ENCODE data around the gene ANKK1. TPM values are rescaled to one million over a fixed set of nuclear protein-coding genes. Genes with fewer than 3 reads are reported as not detected.
A peak's percentile ranks its signal among the peaks of the same experiment; 100 is the strongest.

ANKK1 gene
- polyA plus RNA-seq, 3 donors = 0.07 to 0.09 TPM; not detected in 1

DNA sequence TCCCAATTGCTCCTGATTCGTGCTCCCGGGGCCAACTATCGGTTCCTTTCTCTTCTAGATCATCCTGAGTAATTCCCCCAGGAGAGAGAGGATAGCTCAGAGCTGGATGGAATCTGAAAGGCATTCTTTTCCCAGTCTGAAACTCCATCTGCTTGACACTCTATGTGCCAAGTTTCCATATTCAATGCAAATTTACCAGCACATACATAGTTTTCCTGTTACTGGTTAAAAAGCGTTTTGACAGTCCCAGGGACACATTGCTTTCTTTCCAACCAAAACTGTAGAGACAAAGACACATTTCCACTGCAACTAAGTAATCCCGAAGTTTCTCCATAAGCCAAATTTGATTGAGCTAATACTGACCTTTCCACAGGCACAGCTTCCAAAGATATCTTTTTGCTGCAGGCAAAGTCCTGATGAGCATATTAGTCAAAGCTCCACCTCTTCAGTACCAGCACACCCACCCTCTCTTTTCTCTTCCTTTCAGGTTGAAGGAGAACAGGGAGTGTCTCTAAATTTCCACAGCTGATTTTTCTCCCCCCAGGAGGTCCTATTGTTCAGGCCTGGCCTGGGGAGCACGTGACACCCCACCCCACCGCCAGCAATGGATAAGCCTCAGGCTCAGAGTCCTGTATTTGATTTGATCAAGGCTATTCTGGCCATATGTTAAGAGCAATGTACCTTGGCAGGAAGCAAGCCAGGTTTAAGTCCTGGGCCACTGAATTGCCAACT is 9.7 kb upstream of the ANKK1 start:
- Mint-ChIP-seq H3K4me3 (no peak overlapping the region), H3K27me3 (ENCODE audit: low read depth in 3 of 3) (peaks cover 0 to 2% (median 0%) of the 10 kb centered on the region in 3 donors), H3K4me1 (peaks cover 2% of the 10 kb centered on the region), H3K36me3 (no peaks in the 10 kb centered on the region), H3K9me3 (peaks cover 0 to 2% (median 0%) of the 10 kb centered on the region in 7 donors), H3K27ac (peak overlapping the region in 2 of 7 donors; percentile 17 to 42)
- Histone ChIP-seq H3K27ac (ENCODE audit: low read depth in 1 of 2, low read length in 2 of 2) (no peak overlapping the region), H3K4me3 (replicated peaks in 1 of 3; ENCODE audit: low read depth in 2 of 3, low read length in 3 of 3) (no peak overlapping the region), H3K27me3 (ENCODE audit: control insufficient read depth in 2 of 2, insufficient read depth in 2 of 2, low read length in 2 of 2) (no peaks in the 10 kb centered on the region), H3K9ac (ENCODE audit: insufficient read depth, low read length, poor library complexity, severe bottlenecking) (no peak overlapping the region), H3K9me3 (replicated peaks in 1 of 2; ENCODE audit: control insufficient read depth in 1 of 2, insufficient read depth in 1 of 2, low read length in 2 of 2) (no peaks in the 10 kb centered on the region), H2AFZ (ENCODE audit: insufficient read depth, low read depth, low read length, poor library complexity, severe bottlenecking) (no peak overlapping the region), H3K4me1 (ENCODE audit: control insufficient read depth in 1 of 2, insufficient read depth in 2 of 2, low read length in 2 of 2) (no peaks in the 10 kb centered on the region), H4K20me1 (ENCODE audit: insufficient read depth, low read length) (no peaks in the 10 kb centered on the region), H3K4me2 (replicated peaks; ENCODE audit: extremely low read depth, low read length, poor library complexity, severe bottlenecking) (no peak overlapping the region), H3K79me2 (ENCODE audit: insufficient read depth, low read length) (no peaks in the 10 kb centered on the region), H3K36me3 (replicated peaks in 1 of 2; ENCODE audit: control insufficient read depth in 1 of 2, insufficient read depth in 2 of 2, low read length in 2 of 2) (no peaks in the 10 kb centered on the region)
- TF ChIP-seq, protein P1, sequence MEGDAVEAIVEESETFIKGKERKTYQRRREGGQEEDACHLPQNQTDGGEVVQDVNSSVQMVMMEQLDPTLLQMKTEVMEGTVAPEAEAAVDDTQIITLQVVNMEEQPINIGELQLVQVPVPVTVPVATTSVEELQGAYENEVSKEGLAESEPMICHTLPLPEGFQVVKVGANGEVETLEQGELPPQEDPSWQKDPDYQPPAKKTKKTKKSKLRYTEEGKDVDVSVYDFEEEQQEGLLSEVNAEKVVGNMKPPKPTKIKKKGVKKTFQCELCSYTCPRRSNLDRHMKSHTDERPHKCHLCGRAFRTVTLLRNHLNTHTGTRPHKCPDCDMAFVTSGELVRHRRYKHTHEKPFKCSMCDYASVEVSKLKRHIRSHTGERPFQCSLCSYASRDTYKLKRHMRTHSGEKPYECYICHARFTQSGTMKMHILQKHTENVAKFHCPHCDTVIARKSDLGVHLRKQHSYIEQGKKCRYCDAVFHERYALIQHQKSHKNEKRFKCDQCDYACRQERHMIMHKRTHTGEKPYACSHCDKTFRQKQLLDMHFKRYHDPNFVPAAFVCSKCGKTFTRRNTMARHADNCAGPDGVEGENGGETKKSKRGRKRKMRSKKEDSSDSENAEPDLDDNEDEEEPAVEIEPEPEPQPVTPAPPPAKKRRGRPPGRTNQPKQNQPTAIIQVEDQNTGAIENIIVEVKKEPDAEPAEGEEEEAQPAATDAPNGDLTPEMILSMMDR (IDR thresholded peaks at IDR 0.05) = no peak
- intact Hi-C loops (cut with micrococcal nuclease) = no loop called here
- WGBS (ENCODE audit: insufficient coverage) = 94% methylated on average over 6 of the region's 7 CpGs
- DNase-seq = no peak

DNA sequence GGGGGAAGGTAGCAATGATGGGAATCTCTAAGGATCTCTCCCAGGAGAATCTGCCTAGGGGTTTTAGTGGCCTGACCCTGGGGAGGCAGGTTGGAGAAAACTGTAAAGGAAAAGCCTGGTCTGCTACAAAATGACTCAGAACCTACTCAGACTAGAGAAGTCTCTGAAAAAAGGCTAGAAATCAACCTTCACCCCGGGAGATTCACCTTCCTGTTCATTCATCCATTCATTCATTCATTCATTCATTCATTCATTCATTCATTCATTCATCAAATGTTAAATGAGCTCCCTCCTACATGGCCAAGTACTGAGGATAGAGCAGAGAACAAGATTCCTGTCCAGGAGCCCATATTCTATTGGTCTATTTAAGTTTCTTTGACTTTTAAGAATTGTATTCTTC is 8.9 kb upstream of the ANKK1 start:
- H3K9ac ChIP-seq (ENCODE audit: insufficient read depth, low read length, poor library complexity, severe bottlenecking) = no peak overlapping the region
- WGBS (ENCODE audit: insufficient coverage) = no CpG with 5 or more reads among the region's 1 CpG
- H3K9me3 ChIP-seq (replicated peaks in 1 of 2; ENCODE audit: control insufficient read depth in 1 of 2, insufficient read depth in 1 of 2, low read length in 2 of 2) = no peaks in the 10 kb centered on the region
- Mint-ChIP-seq H3K4me1 (peaks cover 2% of the 10 kb centered on the region), H3K4me3 (no peak overlapping the region), H3K9me3 (peaks cover 0 to 2% (median 0%) of the 10 kb centered on the region in 7 donors), H3K36me3 (no peaks in the 10 kb centered on the region), H3K27ac (no peak overlapping the region), H3K27me3 (ENCODE audit: low read depth in 3 of 3) (peaks cover 0 to 2% (median 0%) of the 10 kb centered on the region in 3 donors)
- H3K4me2 ChIP-seq (replicated peaks; ENCODE audit: extremely low read depth, low read length, poor library complexity, severe bottlenecking) = no peak overlapping the region
- no peaks in the 10 kb centered on the region for H4K20me1 ChIP-seq (ENCODE audit: insufficient read depth, low read length)
- no peaks in the 10 kb centered on the region for H3K79me2 ChIP-seq (ENCODE audit: insufficient read depth, low read length)
- no peaks in the 10 kb centered on the region for H3K36me3 ChIP-seq (replicated peaks in 1 of 2; ENCODE audit: control insufficient read depth in 1 of 2, insufficient read depth in 2 of 2, low read length in 2 of 2)
- H3K27me3 ChIP-seq (ENCODE audit: control insufficient read depth in 2 of 2, insufficient read depth in 2 of 2, low read length in 2 of 2) = no peaks in the 10 kb centered on the region
- H2AFZ ChIP-seq (ENCODE audit: insufficient read depth, low read depth, low read length, poor library complexity, severe bottlenecking) = no peak overlapping the region
- no peak overlapping the region for H3K27ac ChIP-seq (ENCODE audit: low read depth in 1 of 2, low read length in 2 of 2)
- no peaks in the 10 kb centered on the region for H3K4me1 ChIP-seq (ENCODE audit: control insufficient read depth in 1 of 2, insufficient read depth in 2 of 2, low read length in 2 of 2)
- intact Hi-C loops (cut with micrococcal nuclease) = no loop called here
- no peak overlapping the region for H3K4me3 ChIP-seq (replicated peaks in 1 of 3; ENCODE audit: low read depth in 2 of 3, low read length in 3 of 3)
- no peak for DNase-seq
- TF ChIP-seq, protein P1 (IDR thresholded peaks at IDR 0.05) = no peak

Measured in CD14-positive monocyte (primary cell).